Common myeloid progenitor, CD34-positive (primary cell): ENCODE measurements around the gene TDRD3.
A peak's percentile ranks its signal among the peaks of the same experiment; 100 is the strongest.
"Not testable (repeated sequence)": the region's sequence is repeated elsewhere in the genome, so short reads cannot be mapped to it uniquely, and the experiment has no call there.

Experiments used
- CTCF ChIA-PET: fragments of 350-600 bp; sonication (Branson Sonifier 250); formaldehyde crosslinking; loops from one replicate; lab custom pipeline; 2021; ENCODE audit warnings: antibody characterized with exemption; lab: Charles Lee
- POLR2A ChIA-PET: fragments of 350-600 bp; sonication (Branson Sonifier 250); formaldehyde crosslinking; loops from one replicate; lab custom pipeline; 2021; ENCODE audit warnings: antibody characterized with exemption; lab: Charles Lee
- DNase-seq, 3 donors: peaks; one replicate each; pipeline versions ENCODE4 v3.0.0 to v3.0.0-alpha.2; 2013
- H3K27ac ChIP-seq, 2 experiments: 1 replicate in 1 of 2; 2 replicates in 1 of 2; pipeline ENCODE4 v1.7.0; 2013; ENCODE audit warnings: inconsistent platforms in 2 of 2, low read length in 2 of 2, mild to moderate bottlenecking in 2 of 2, low read depth in 1 of 2, moderate library complexity in 1 of 2; ENCODE audit not compliant: severe bottlenecking in 2 of 2, insufficient read depth in 1 of 2, poor library complexity in 1 of 2
- H3K27me3 ChIP-seq, 5 experiments: replicated peaks in 2 of 5; 1 replicate in 3 of 5; 2 replicates in 2 of 5; pipeline versions ENCODE4 v1.6.1 to v1.7.0; 2013; ENCODE audit warnings: low read length in 4 of 5, mild to moderate bottlenecking in 2 of 5, moderate library complexity in 2 of 5, inconsistent platforms in 1 of 5; ENCODE audit not compliant: insufficient read depth in 5 of 5, control insufficient read depth in 4 of 5
- H3K36me3 ChIP-seq, 4 experiments: 1 replicate in 2 of 4; 2 replicates in 2 of 4; pipeline versions ENCODE4 v1.6.1 to v1.7.0; 2013; ENCODE audit warnings: low read length in 3 of 4, control low read depth in 1 of 4, mild to moderate bottlenecking in 1 of 4; ENCODE audit not compliant: control insufficient read depth in 4 of 4, insufficient read depth in 4 of 4
- H3K4me1 ChIP-seq, 4 experiments: 1 replicate in 3 of 4; 2 replicates in 1 of 4; pipeline versions ENCODE4 v1.6.1 to v1.7.1; 2013; ENCODE audit warnings: low read length in 3 of 4, mild to moderate bottlenecking in 3 of 4, control low read depth in 1 of 4, inconsistent platforms in 1 of 4, moderate library complexity in 1 of 4; ENCODE audit not compliant: control insufficient read depth in 4 of 4, insufficient read depth in 4 of 4; ENCODE audit errors: control extremely low read depth in 1 of 4
- H3K4me3 ChIP-seq, 7 experiments: 1 replicate in 4 of 7; 2 replicates in 3 of 7; pipeline versions ENCODE4 v1.5.1 to v1.7.0; 2013; ENCODE audit warnings: mild to moderate bottlenecking in 7 of 7, low read length in 6 of 7, moderate library complexity in 6 of 7, inconsistent platforms in 2 of 7, low read depth in 2 of 7, control low read depth in 1 of 7; ENCODE audit not compliant: insufficient read depth in 4 of 7, control insufficient read depth in 1 of 7; ENCODE audit errors: extremely low read depth in 1 of 7
- H3K9me3 ChIP-seq, 5 experiments: 1 replicate in 4 of 5; 2 replicates in 1 of 5; pipeline versions ENCODE4 v1.6.1 to v1.7.1; 2013; ENCODE audit warnings: low read length in 4 of 5, mild to moderate bottlenecking in 2 of 5, inconsistent platforms in 1 of 5, low read depth in 1 of 5, moderate library complexity in 1 of 5; ENCODE audit not compliant: control insufficient read depth in 4 of 5, insufficient read depth in 2 of 5; ENCODE audit errors: control extremely low read depth in 1 of 5
- WGBS: methylation state at CpG from one replicate; pipeline ENCODE4 v1.1.5; 2013; ENCODE audit not compliant: insufficient coverage; 5-methylcytosine and 5-hydroxymethylcytosine counted together

TDRD3 gene

DNA sequence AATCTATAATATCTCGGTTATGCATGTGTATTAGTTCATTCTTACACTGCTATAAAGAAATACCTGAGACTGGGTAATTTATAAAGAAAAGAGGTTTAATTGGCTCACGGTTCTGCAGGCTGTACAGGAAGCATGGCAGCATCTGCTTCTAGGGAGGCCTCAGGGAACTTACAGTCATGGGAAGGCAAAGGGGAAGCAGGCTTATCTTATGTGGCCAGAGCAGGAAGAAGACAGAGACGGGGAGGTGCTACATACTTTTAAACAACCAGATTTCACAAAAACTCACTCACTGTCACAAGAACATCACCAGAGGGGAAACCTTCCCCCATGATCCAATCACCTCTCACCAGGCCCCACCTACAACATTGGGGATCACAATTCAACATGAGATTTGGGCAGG is 17.7 kb upstream of the TDRD3 start:
- 38% methylated on average over 1 of the region's 3 CpGs for WGBS
- H3K9me3 ChIP-seq, H3K27me3 ChIP-seq, H3K4me3 ChIP-seq, H3K4me1 ChIP-seq, H3K36me3 ChIP-seq, CTCF ChIA-PET, POLR2A ChIA-PET, H3K27ac ChIP-seq: not testable (repeated sequence)
- DNase-seq, result peak in 2 of 3 donors; percentile 19 to 48

DNA sequence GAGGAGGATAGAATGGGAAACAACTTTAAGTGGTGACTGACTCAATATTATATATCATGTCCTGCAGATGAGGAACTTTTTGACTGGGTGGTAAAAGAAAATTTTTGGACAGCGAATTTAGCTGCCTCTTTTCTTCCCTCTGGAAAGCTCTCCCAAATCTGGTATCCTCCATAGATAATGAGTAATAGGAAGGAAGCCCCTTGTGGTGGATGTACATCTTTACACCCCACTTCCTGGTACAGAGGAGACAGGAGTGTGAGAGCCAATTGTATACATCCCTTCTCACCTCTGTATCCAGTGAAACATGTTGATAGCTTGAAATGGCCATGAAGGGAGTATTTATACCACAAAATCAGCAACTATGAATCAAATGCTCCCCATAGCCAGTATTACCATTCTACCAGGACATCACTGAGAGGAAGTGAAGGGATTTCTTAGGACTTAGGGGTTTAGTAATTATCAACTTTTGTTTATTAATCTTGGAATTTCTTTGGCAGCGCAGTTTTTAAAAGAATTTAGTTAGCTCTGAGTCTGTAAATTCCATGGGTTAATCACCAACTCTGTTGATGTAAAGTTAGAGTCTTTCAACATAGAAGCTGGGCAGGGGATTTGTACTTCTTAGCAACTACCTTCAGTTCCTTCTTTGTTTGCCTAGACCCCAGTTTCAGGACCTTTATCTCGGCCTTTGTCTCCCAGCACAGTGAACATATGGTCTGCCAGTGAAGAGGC is 17.0 kb upstream of the TDRD3 start:
- CTCF ChIA-PET, result interaction anchor here (1.4 kb wide), 1 partner anchor 11 kb away, joined by 3 read pairs; no protein-coding TSS in a partner anchor
- Histone ChIP-seq H3K4me1 (no peaks in the 10 kb centered on the region), H3K27me3 (no peaks in the 10 kb centered on the region), H3K4me3 (no peak overlapping the region), H3K27ac (no peak overlapping the region), H3K36me3 (no peaks in the 10 kb centered on the region), H3K9me3 (peaks cover 0 to 3% (median 0%) of the 10 kb centered on the region in 5 experiments)
- POLR2A ChIA-PET, result no interaction called here
- WGBS, result 100% methylated on average over 2 of the region's 3 CpGs
- DNase-seq, result no peak

- POLR2A ChIA-PET, result no interaction called here
- CTCF ChIA-PET, result no interaction called here
- 100% methylated on average over 3 of the region's 4 CpGs for WGBS
These were observed 12.1 kb upstream of the TDRD3 start for GRCh38 chr13:60384911-60385310.

DNA sequence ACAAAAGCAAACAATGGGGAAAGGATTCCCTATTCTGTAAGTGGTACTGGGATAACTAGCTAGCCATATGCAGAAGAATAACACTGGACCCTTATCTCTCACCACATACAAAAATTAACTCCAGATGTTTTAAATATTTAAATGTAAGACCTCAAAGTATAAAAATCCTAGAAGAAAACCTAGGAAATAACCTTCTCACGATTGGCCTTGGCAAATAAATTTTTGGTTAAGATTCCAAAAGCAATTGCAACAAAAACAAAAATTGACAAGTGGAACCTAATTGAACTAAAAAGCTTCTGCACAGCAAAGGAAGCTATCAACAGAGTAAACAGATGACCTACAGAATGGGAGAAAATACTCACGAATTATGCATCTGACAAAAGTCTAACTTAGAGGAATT is 10.8 kb upstream of the TDRD3 start:
- POLR2A ChIA-PET, result no interaction called here
- WGBS, result 100% methylated on average over 2 of the region's 2 CpGs
- Histone ChIP-seq H3K27me3 (no peaks in the 10 kb centered on the region), H3K36me3 (no peaks in the 10 kb centered on the region), H3K27ac (no peak overlapping the region), H3K9me3 (no peaks in the 10 kb centered on the region), H3K4me1 (no peaks in the 10 kb centered on the region), H3K4me3 (no peak overlapping the region)
- DNase-seq, result no peak
- CTCF ChIA-PET, result no interaction called here

More at GRCh38 chr13:60384911-60385310, 12.1 kb upstream of the TDRD3 start:
- no peak overlapping the region for H3K4me3 ChIP-seq
- DNase-seq, result no peak
- H3K27ac ChIP-seq, result no peak overlapping the region
- no peaks in the 10 kb centered on the region for H3K27me3 ChIP-seq
- H3K36me3 ChIP-seq, result no peaks in the 10 kb centered on the region
- no peaks in the 10 kb centered on the region for H3K9me3 ChIP-seq
- H3K4me1 ChIP-seq, result no peaks in the 10 kb centered on the region

DNA sequence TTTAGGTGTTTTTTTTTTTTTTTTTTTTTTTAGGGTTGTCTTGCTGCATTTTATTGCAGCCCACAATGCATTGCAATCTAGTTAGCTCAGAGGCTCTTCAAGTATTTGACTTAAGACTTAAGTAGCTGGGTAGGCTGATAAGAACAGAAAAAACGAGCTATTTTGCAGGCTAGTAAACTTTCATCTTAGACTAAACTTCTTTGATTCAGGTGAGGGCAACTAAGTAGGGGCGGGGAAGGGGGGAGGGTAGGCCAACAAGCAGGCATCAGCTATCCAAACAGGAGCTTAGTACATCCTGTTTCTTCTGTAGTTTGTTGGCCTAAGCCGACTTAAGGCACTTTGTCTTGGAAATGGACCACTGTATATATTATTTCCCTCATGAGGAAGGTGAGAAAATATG is 4.9 kb upstream of the TDRD3 start:
- H3K9me3 ChIP-seq, result no peaks in the 10 kb centered on the region
- no peak for DNase-seq
- ChIA-PET CTCF (no interaction called here), POLR2A (no interaction called here)
- no peak overlapping the region for H3K4me3 ChIP-seq
- H3K36me3 ChIP-seq, result no peaks in the 10 kb centered on the region
- 75% methylated on average over 2 of the region's 3 CpGs for WGBS
- H3K4me1 ChIP-seq, result peaks cover 5 to 10% (median 8%) of the 10 kb centered on the region in 4 experiments
- no peak overlapping the region for H3K27ac ChIP-seq
- no peaks in the 10 kb centered on the region for H3K27me3 ChIP-seq

DNA sequence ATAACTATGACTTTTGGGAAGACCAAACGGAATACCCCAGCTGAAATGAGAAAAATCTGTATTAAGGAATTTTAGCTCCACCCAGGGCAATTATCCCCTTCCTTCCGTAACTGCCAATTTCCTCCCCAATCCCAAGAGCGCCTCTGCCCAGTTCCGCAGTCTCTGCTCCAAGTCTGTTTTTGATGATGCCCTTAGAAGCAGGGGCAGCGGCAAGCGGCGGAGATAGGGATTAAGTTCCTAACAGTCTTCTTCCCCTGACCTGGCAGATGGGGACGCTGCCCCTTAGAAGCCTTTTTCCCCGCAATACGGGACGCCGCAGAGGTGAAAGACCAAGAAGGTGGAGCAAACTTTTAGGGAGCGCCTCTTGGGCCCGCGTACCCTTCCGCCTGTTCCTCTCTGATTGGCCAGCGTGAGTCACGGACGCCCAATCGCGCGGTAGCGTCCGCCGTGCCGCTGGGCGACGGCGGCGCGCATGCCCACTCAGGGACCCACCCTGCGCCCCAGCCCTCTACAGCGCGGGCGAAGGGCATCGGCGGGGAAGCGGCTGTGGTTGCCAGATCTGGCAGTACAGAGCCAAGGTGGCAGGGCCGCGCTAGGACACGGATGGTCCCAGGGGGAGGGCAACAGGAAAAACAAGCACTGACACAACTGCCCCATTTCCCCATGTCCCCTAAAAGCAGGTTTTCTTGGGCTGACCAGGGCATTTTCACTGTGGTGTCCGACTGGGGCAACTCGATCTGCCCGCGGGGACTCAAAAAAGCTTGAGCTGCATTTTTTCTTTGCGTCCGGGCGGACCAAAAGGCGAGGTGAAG is 843 bp upstream of the TDRD3 start:
- Histone ChIP-seq H3K27ac (peak overlapping the region; percentile 70 to 94), H3K4me3 (peak overlapping the region; percentile 68 to 94 (median 84)), H3K4me1 (peaks cover 12 to 25% (median 21%) of the 10 kb centered on the region in 4 experiments), H3K27me3 (no peaks in the 10 kb centered on the region), H3K9me3 (no peaks in the 10 kb centered on the region), H3K36me3 (no peaks in the 10 kb centered on the region)
- ChIA-PET POLR2A (no interaction called here), CTCF (interaction anchor here (1.0 to 2.3 kb wide), 3 partner anchors 15 to 716 kb away, joined by 3 to 8 read pairs (median 5); no protein-coding TSS in a partner anchor)
- DNase-seq, result peak; percentile 95 to 96 (median 96)
- under 1% methylated on average over 46 of the region's 49 CpGs for WGBS
